ENCODE data around the gene AAMP.

Gene AAMP

DNA sequence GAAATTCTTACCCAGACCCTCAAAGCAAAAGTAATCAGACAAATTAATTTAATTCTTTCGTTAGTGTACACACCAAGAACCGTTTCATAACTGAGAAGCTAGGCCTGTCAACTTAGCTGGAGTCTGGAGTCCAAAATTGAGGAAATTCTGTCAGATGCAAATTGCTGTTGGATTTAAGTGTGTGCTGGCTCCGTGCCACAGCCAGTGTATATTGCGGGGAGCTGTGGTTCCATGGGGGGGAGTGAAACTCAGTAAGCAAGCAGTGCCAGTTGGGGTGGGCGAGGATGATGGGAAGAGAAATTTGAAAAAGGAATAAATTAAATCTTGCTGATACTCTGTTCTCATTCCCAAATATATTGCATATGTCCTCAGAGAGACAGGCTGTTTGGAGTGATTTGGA lies 48.9 kb downstream of the AAMP start:
- no peak for DNase-seq (ENCODE audit: low read depth)

DNA sequence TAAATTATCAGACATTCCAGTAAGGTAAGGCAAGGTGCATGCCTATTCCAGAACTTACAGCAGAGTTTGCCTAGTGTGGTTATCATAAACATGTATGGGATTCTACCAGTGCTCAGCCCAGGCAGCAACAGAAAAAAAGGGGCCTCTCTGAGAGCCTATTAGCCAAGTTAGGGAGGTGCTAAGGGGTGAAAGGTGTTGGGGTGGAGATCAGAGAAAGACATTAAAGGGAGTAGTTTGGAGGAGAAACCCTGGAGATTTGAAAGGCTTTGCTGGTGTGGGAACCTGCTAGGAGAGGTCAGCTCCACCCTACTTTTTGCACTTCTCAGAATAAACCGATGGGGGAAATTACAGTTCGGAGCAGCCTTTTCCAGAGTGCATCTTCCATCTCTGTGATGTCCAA lies 50.0 kb downstream of the AAMP start:
- no peak for DNase-seq (ENCODE audit: low read depth)

DNA sequence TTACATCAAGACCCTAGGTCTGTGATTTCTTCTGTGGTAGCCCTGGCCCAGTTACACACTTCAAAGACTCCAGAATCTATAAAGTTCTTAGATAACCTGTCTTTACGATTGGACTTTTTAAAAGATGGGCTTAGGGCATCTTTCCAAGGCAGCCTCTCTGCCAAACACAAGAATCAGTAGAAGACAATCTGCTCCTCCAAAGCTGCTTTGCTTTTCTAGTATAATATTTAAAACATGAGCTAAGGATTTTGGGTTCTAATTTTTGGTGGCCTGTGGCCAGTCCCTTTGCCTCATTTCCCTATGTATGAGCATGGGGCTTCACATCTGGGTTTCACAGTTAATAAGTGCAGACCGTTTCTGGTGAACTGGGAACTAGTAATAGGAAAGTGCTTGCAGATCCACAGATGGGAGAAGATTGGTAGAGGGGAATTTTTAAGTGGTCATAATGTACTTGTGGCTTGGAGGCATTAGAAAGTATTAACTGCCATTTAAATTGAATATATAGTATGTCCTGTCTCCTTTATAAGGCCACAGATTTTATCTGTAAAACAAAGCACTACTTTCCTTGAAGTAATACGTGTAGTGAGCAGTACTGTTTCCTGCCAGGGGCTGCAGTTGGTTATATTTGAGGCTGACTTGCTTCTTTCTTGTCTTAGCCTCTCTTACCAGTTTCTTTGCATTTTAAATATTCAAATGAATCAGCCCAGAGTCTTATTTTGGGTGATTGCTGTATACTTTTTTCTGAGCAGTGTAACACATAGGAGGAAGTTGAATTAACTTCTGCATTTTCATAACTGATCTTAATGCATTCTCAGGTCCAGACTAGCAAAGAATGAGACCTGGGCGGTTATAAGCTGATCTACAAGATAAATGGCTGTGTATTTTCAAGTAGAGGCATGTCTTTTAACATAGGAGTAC lies 51.4 kb downstream of the AAMP start:
- DNase-seq (ENCODE audit: low read depth) = no peak

DNA sequence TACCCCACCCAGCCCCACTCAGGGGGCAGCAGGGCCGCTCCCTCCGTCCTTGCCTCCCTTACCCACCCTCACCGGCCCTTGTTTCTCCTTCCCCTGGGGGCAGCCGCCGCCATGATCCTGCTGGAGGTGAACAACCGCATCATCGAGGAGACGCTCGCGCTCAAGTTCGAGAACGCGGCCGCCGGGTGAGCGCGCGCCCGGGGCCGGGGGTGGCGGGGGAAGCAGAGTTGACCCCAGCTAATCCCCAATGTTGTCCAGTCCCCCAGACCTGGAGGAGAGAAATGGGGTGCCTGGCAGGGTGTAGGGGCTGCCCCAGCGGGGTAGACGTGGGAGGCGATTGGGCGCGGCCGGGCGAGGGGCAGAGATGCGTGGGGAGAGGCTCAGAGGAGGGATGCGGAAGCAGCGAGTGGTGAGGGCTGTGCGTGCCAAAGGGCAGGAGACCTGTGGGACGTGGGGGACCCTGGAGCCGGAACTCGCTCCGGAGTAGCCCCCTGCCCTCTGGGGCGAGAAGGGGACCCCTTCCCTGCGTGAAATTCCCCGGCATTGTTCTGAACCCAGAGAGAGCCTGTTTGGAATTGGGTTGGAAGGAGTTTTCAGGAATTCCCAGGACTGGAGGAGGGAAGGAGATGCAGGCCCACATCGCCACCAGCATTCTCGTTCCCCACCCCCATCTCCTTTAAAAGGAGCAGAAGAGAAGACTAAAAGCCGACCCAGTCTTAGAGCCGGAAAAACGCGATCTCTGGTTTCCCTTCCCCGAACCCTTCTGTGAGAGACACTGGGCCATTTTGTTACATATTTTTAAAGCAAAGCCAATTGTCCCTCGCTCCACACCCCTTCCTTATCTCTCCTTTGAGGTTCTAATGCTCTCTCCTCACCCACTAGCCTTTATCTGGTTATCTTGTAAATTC lies 52.3 kb downstream of the AAMP start:
- peak; percentile 67 for DNase-seq (ENCODE audit: low read depth)

DNA sequence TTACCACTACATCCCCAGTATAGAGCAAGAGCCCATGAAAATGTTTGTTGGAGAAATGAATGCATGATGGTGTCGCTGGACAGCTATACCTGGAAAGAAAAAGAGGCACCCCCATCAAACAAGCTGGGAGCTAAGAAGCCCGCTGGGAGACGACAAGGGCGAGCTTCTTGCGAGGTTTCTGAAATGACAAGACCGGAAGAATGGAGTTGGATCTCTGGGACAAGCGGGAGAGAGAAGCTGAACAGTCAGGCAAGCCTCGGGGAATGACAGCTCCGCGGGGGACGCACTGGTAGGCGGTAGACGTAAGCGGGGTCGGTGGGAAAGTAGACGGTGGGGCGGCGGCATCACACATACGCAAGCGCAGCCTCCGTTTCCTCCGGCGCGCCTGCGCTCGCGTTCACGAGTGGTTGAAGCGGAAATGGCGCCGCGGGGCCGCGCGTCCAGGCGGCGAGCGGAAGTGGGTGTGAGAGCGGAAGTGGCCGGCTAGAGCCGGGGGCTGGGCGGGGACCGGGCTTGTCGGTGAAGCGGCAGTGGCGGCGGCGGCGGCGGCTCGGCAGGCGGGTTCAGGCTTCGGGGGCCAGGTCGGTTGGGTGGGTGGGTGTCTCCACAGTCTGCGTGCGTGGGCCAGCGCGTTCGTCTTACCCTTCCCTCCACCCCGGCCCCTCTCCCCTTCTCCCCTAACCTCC lies 53.1 kb downstream of the AAMP start, which contains the start of gene ARPC2:
TSS of gene ARPC2 (plus strand) at position 516 of the 686 bp plus-strand sequence. CDS start 282 bp downstream, outside the sequence.
- DNase-seq (ENCODE audit: low read depth) = peak; percentile 95

DNA sequence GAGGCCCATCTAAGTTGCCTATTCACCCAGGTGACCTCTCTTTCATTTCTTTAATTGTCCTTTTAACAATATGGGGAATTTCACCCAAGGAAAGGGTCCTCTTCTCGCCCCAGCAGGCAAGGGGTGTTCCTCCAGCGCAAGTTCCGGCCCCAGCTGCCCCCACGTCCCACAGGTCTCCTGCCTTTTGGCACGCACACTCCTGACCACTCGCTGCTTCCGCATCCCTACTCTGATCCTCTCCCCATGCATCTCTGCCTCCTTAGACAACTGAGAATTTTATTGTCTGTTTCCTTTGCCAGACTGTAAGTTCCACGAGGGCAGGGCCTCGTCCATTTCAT lies 53.6 kb downstream of the AAMP start:
- DNase-seq (ENCODE audit: low read depth) = no peak

All from stimulated activated CD8-positive, alpha-beta memory T cell treated with anti-CD3 and anti-CD28 coated beads, Interleukin-12 subunit alpha, Interleukin-12 subunit beta, amount 100 ng/mL, for 4 hours (primary cell).